Measurements from ENCODE around the gene RBCK1.

The RBCK1 gene

GRCh38 chr20:400128-400453, 8.0 kb upstream of the RBCK1 start:
- DNase-seq = no peak

GRCh38 chr20:400454-401275, 7.4 kb upstream of the RBCK1 start:
- peak; percentile 80 for DNase-seq

- DNase-seq = peak; percentile 95
Measured at GRCh38 chr20:401682-402495, 6.2 kb upstream of the RBCK1 start.

- no peak for DNase-seq
Measured at GRCh38 chr20:402496-402885, 5.6 kb upstream of the RBCK1 start.

- DNase-seq = no peak
Measured at GRCh38 chr20:402898-403581, 5.1 kb upstream of the RBCK1 start.

GRCh38 chr20:403582-403957, 4.5 kb upstream of the RBCK1 start:
- DNase-seq = no peak

- no peak for DNase-seq
Measured at GRCh38 chr20:404088-404487, 4.0 kb upstream of the RBCK1 start.

- no peak for DNase-seq
Measured at GRCh38 chr20:406200-407132, 1.6 kb upstream of the RBCK1 start.

GRCh38 chr20:407133-407952, 756 bp upstream of the RBCK1 start:
- peak; percentile 94 for DNase-seq

GRCh38 chr20:408843-409696, 971 bp downstream of the RBCK1 start:
- DNase-seq = peak; percentile 66

- no peak for DNase-seq
Measured at GRCh38 chr20:409697-410559, 1.8 kb downstream of the RBCK1 start.

GRCh38 chr20:412081-412480, 4.0 kb downstream of the RBCK1 start:
- DNase-seq = no peak

- DNase-seq = no peak
Measured at GRCh38 chr20:414161-414560, 6.1 kb downstream of the RBCK1 start.

GRCh38 chr20:415820-416322, 7.8 kb downstream of the RBCK1 start:
- DNase-seq = peak; percentile 77

GRCh38 chr20:416950-417800, 9.1 kb downstream of the RBCK1 start:
- no peak for DNase-seq

GRCh38 chr20:417801-418342, 9.8 kb downstream of the RBCK1 start:
- no peak for DNase-seq

- DNase-seq = no peak
Measured at GRCh38 chr20:418858-419365, 10.8 kb downstream of the RBCK1 start.

Data from OCI-M1 (cell line).